Measurements from ENCODE around the gene RNH1. TPM values are rescaled to one million over a fixed set of nuclear protein-coding genes. Genes with fewer than 3 reads are reported as not detected.

Gene RNH1
- total RNA-seq, 1 experiment from 2014 or later, result 147 TPM

DNA sequence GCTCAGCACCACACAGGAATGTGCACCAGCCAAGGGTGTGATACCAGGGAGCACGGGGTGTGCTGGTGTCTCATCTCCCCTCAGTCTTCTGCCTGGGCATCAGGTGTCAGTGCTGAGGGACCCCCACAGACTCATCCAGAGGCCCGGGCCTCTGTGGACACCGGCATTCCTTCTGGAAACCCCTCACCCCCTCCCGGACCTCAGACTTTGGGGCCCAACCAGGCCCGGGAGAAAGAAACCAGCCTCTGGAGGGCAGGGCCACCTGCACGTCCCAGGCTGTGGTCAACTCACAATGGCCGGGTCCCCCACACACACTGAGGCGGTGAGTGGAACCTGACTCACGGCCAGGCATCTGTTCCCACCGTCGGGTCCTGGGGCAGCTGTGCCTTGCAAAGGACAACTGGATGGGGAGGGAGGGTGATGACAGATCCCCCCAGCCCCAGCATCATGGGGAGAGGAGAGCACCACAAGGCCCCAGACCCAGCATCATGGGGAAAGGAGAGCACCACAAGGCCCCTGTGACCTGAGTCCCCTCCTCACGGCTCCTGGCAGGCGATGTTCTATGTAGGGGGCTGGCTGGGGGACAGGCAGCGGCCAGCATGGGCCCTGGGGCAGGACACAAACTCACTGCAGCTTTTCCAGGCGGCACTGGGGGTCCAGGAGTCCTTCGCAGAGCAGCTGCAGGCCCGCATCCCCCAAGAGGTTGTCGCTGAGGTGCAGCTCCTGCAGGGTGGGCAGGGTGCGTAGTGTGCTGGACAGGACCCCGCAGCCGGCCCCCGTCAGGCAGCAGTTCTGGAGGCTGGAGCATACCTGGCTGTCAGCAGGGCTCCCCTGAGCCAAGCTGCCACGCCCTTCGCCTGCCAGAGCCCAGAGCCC, 7.6 kb downstream of the RNH1 start:
- no peak for DNase-seq (ENCODE audit: low read depth)

DNA sequence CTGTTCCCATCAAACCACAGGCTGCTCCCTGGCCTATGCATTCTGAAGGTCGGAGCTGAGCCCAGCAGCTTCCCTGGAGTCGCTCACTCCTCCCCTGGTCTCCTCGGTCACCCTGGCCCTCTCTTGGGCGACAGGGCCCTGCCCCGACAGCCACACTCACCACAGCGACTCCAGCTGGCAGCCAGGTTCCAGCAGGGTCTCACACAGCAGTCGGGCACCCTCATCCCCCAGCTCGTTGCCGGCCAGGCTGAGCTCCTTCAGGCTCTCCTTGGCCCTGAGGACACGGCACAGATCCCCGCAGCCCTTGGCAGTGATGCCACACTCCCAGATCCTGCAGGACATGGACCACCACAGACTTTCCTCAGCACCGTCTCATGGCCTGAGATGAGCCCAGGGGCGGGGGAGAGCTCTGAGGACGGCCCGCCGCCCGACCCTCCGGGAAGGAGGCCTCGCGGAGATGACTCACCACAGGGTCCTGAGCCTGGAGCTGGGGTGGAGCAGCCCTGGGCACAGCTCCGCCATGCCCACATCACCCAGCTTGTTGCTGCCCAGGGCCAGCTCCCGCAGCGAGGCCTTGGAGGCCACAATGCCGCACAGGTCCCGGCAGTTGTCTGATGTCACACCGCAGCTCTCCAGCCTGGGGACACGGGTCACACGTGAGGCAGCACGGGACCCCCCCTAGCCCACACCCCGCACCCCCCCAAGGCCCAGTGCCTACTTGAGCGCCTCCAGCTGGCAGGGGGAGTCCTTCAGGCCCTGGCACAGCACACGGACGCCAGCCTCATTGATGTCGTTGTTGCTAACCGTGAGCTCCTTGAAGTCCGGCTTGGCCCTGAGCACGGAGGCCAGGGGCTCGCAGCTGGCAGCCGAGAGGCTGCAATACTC, 8.5 kb downstream of the RNH1 start:
- DNase-seq (ENCODE audit: low read depth), result no peak

DNA sequence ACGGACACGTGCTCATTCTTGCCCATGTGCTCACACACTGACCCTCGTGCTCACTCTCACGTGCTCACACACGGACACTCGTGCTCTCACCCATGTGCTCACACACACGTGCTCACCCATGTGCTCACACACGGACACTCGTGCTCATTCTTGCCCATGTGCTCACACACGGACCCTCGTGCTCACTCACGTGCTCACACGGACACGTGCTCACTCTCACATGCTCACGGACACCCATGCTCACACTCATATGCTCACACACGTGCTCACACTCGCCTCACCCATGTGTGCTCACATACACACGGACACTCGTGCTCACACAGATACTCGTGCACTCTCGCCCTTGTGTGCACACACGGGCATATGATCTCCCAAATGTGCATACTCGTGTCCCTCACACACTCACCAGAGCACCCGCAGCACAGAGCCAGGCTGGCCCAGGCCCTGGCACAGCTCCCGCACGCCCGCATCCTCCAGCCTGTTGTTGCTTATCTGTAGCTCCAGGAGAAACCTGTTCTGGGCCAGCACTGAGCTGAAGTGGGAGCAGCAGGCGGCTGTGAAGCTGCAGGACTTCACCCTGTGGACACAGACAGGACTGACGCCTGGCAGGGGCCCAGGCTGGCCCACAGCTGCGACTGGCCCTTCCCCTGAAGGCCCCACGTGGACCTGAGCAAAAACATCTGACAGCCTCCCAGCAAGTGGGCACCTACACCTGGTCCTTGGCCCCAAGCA, 9.3 kb downstream of the RNH1 start:
- no peak for DNase-seq (ENCODE audit: low read depth)

DNA sequence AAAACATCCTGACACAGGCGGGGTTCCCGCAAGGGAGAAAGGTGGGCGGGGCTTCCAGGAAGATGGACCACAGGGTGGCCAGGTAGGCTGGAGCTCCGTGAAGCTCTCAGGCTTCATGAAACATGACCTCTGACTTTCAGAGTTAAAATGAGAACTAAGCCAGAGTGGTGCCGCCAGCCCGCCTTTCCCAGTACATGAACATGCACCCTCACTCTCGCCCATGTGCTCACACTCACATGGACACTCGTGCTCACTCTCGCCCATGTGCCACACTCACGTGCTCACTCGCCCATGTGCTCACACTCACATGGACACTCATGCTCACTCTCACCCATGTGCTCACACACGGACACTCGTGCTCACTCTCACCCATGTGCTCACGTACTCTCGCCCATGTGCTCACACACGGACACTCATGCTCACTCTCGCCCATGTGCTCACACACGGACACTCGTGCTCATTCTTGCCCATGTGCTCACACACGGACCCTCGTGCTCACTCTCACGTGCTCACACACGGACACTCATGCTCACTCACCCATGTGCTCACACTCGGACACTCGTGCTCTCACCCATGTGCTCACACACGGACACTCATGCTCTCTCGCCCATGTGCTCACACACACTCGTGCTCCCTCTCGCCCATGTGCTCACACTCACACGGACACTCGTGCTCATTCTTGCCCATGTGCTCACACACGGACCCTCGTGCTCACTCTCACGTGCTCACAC, 10.0 kb downstream of the RNH1 start:
- no peak for DNase-seq (ENCODE audit: low read depth)

DNA sequence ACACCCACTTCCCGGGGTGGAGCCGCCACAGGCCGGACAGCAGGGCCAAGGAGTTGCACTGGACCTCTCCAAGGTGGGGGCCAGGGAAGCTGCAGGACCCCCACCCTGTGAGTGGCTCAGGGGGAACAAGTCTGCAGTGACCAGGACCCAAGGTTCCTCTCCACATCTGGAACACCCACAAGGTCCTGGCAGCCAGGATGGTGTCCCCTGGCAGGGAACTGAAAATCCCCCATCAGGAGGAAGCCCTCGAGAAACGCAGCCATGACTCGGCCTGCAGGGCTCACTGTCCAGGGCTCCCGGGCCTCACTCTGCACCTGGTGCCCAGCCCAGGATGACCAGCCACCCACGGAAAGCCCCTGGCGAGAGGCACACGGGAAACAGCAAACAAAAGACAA, 11.5 kb downstream of the RNH1 start:
- no peak for DNase-seq (ENCODE audit: low read depth)

DNA sequence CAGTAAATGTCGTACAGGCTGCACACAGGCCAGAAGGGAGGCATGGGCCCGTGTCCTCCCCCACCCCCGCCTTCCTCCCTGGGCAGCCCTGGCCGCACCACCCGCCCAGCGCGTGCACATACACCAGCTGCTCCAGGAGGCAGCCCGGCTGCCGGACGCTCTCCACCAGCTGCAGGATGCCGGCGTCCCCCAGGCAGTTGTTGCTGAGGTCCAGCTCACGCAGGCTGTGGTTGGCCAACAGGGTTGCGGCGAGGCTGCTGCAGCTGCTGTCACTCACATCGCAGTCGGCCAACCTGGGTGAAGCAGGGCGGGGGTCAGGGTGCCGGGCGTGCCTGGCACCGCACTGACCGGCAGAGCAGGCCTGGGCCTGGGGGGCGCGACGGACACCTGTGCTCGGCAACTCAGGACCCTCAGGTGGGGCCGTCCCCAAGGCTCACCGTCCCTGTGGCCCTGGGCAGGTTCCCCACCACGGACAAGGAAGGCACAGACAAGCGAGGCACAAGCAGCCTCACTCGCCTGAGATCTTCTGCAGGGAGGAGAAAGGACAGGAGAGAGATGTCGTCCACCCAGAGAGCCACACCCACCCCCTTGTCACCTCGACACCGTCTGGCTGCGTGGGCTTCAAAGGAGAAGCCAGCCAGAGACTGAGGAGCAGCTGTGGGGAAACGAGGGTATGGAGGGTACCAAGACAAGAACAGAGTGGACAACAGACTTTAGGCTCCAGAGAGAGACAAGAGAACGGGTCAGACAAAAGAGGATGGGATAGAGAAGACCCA, 12.1 kb downstream of the RNH1 start:
- no peak for DNase-seq (ENCODE audit: low read depth)

DNA sequence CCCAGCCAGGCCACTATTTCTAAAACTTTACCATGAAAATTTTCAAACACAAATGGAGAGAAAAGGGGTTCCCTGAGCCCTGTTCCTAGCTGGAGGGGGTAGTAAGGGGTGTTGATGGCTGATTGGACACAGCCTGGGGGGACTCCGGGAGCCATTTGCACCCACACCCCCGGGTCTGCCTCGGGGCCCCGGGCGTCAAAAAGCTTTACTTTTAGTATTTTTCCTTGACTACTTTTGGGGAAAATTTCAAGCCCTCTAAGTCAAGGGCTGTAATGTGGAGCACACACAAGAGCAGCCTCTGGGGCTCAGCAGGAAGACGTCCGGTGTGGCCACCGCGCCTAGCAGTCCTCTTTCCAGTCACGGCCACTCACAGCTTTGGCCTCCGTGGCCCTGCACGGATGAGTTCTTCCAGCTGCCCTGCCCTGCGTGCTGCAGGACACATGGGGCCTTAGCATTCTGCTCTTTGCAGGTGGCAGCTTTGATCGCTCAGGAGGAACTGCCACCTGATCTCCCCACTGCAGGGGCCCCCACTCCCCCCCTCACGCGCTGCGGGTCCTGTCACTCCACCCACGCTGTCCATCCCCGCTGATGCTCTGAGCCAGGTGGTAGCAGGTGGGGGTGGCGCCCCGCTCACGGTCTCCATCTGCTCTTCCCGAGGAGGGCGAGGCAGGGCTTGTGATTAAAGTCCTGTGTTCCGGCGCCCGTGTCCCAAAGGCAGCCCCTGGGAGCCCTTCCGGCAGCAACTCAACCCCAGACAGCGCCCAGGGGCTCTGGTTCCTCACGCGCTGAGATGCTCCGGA, 14.4 kb downstream of the RNH1 start:
- no peak for DNase-seq (ENCODE audit: low read depth)

DNA sequence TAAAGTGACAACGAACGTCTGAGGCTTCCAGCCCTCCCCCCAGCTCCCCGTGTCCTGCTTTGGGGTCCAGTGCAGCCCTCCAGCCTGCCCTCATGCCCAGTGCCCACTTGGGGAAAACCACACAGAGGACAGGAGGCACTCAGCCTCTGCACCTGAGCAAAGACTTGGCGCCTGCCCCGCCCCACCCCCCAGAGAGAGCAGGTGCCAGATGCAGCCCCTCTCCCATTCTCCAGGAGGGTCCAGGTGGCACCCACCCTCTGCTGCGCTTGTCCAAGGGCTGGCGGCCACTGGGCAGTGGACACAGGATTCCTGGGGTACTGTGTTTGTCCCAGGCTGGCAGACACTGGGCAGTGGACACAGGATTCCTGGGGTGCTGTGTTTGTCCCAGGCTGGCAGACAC, 15.7 kb downstream of the RNH1 start:
- DNase-seq (ENCODE audit: low read depth), result no peak

DNA sequence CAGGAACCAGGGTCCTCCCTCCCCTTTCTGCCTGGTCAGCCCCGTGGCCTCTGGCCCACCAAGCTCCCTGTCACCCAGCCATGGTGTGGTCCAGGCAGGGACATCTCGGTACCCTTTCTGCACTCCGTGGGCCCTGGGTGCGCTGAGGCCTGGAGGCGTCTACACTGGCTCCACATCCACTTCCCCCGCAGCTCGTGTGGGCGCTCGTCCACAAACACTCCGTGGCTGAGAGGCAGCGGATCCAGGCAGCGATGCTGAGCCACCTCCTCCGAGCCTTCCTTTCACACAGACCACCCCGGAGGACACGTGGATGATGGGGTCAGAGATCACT, 16.1 kb downstream of the RNH1 start:
- no peak for DNase-seq (ENCODE audit: low read depth)

DNA sequence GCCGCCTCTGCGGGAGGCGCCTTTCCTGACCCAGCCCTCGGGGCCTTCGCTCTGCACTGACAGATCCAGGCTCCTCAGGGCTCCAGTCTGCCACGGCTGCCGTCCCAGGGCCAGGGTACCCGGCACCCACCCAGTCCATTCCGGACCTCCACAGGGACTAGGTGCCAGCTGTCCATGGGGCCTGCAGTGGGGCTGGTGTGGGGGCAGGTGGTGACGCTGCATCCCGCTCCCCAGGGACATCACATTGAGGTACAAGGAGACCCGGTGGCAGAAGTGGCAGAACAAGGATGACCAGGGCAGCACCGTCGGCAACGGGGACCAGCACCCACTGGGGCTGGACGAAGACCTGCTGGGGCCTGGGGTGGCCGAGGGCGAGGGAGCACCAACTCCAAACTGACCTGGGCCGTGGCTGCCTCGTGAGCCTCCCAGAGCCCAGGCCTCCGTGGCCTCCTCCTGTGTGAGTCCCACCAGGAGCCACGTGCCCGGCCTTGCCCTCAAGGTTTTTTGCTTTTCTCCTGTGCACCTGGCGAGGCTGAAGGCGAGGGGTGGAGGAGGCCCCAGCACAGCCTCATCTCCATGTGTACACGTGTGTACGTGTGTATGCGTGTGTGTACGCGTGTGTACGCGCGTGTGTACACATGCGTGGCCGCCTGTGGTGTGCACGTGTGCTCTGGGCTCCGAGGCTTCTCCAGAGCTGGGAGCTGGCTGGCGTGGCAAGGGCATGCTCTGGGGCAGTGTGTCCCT, 16.7 kb downstream of the RNH1 start:
- DNase-seq (ENCODE audit: low read depth), result no peak

DNA sequence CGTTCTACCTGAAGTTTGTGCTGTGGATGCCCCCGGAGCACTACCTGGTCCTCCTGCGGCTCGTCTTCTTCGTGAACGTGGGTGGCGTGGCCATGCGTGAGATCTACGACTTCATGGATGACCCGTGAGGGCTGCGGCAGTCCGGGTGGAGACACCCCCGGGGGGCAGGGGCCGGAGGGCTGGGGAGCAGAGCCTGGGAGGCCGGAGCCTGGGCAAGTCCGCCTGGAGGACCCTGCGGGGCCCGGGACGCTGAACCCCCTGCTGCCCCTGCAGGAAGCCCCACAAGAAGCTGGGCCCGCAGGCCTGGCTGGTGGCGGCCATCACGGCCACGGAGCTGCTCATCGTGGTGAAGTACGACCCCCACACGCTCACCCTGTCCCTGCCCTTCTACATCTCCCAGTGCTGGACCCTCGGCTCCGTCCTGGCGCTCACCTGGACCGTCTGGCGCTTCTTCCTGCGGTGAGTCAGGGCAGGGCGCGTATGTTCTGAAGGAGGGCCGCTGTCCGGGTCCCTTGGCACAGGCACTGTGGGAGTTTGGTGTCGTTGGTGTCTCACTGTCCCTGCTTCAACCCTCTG, 17.3 kb downstream of the RNH1 start:
- no peak for DNase-seq (ENCODE audit: low read depth)

DNA sequence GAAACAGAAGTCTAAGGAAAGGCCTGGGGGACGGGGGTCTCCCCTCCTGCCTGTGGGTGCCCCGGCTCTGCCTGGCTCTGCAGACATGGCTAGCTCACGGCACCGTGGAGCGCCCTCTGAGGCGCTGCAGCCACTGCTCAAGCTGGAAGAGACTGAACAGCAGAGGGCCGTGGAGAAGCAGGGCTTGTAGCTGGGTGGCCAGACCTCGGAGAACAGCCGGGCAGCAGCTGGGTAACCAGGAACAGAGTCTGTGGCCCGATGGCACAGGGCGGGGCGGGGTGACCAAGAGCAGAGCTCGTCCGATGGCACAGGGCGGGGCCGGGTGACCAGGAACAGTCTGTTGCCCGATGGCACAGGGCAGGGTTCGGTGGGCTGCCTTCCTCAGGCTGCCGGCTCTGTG, 18.1 kb downstream of the RNH1 start:
- no peak for DNase-seq (ENCODE audit: low read depth)

DNA sequence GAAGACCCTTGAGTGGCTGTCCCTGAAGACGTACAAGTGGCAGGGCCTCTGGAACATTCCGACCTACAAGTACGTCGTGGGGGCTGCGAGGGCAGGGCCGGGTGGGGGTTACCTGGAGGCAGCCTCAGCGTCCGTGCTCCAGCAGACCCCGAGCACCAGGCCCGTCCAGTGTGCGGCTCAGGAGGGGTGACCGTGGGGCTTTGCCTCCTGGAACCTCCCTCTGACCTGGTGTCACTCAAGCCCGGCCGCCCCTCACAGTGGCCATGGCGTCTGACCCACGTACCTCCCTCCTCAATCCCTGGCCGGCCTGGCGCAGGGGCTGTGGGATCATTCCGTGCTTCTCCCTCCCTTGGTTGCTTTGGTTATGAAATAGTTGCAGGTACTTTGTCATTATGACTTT, 18.5 kb downstream of the RNH1 start:
- DNase-seq (ENCODE audit: low read depth), result no peak

DNA sequence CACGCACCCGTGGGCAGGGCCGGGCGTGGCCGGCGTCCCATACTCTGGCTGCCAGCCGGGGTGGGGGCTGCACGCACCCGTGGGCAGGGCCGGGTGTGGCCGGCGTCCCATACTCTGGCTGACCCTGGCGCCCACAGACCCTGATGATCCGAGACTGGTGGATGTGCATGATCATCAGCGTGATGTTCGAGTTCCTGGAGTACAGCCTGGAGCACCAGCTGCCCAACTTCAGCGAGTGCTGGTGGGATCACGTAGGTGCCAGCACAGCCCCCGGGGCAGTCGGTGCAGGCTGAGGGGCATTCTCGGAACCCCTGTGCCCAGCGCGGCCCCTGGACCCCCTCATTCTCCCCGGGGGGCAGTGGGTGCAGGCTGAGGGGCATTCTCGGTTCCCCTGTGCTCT, 19.0 kb downstream of the RNH1 start:
- DNase-seq (ENCODE audit: low read depth), result no peak

DNA sequence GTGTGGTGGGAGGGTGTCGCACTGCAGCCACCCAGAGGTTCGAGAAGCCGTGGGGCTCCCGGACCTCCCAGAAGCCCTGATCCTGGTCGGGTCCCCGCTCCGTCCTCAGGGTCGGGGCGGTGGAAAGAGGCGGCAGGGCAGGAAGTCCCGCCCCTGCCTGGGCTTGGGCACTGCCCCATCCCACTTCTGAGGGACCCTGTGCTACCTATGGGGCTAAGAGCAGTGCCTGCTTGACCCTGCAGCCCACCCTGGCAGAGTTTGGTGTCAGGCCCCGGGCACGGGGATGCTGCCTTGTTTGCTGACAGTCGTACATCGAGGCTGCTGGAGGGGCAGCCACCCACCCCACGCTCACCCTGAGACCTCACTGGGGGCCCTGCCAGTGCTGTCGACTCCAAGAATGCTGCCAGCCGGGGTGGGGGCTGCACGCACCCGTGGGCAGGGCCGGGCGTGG, 19.4 kb downstream of the RNH1 start:
- no peak for DNase-seq (ENCODE audit: low read depth)

DNA sequence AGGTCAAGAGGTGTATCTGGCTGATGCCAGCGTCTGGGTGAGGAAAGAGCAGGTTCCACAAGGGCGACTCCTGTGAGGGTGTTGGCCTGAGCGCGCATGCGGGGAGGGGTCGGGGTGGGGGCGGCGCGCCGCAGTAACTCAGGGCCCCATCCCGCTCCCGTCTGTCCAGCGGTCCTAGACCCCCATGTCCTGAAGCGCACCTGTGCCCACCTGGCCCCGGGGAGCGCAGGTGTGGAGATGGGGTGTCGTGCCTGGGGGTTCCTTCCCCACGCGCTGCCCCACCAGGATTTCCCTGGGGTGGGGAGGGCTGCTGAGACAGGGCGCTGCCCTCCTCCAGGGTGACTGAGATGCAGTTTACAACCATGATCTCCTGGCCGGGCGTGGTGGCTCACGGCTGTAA, 20.9 kb downstream of the RNH1 start:
- DNase-seq (ENCODE audit: low read depth), result no peak

DNA sequence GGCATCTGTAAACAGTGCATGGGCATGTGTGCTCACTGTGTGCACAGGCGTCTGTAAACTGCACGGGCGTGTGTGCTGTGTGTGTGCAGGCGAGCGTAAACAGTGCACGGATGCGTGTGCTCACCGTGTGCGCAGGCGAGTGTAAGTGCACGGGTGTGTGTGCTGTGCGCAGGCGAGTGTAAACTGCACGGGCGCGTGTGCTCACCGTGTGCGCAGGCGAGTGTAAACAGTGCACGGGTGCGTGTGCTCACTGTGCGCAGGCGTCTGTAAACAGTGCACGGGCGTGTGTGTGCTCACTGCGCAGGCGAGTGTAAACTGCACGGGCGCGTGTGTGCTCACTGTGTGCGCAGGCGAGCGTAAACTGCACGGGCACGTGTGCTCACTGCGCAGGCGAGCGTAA, 22.4 kb downstream of the RNH1 start:
- DNase-seq (ENCODE audit: low read depth), result no peak

DNA sequence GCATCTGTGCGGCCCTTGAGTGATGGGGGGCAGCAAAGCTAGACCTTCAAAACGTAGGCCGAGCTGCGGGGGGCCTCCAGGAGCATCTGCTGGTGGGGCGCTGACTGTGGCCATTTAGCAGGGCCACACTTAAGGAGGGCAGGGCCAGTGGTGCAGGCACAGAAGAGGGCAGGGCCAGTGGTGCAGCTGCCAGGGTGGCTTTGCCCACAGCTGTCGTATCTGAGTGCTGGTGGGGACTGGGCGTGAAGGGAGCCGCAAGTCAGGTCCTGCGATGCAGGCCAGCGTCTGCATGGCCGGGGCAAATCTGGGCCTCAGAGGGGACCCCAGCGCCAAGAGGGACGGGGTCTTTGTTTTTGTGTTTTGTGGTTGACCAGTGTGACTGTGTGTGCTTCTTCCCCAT, 27.7 kb downstream of the RNH1 start:
- DNase-seq (ENCODE audit: low read depth), result no peak
